HepG2 (cell line): Measurements from ENCODE around the gene CMYA5. TPM values are rescaled to one million over a fixed set of nuclear protein-coding genes. Genes with fewer than 3 reads are reported as not detected.

Experiments
- FOXK2 ChIP-seq: fragments of 450-650 bp; IDR thresholded peaks from 2 replicates; pipeline ENCODE4 v1.6.1; 2016
- HNF4A ChIP-seq: sonication (generic); formaldehyde crosslinking; IDR thresholded peaks from 2 replicates; pipeline ENCODE4 v1.4.0; 2020; ENCODE audit warnings: missing genetic modification reagents
- JDP2 ChIP-seq: sonication (generic); formaldehyde crosslinking; IDR thresholded peaks from 2 replicates; pipeline ENCODE4 v1.8.1; 2022; ENCODE audit warnings: missing genetic modification reagents, borderline replicate concordance
- NKX3-1 ChIP-seq: sonication (generic); formaldehyde crosslinking; IDR thresholded peaks from 2 replicates; pipeline ENCODE4 v1.5.0; 2020; ENCODE audit warnings: missing genetic modification reagents
- ONECUT2 ChIP-seq: sonication (generic); formaldehyde crosslinking; IDR thresholded peaks from 2 replicates; pipeline ENCODE4 v1.4.0; 2020; ENCODE audit warnings: missing genetic modification reagents
- PAX8 ChIP-seq: sonication (generic); formaldehyde crosslinking; IDR thresholded peaks from 2 replicates; pipeline ENCODE4 v1.8.0; 2022; ENCODE audit warnings: mild to moderate bottlenecking, missing genetic modification reagents, borderline replicate concordance
- SP4 ChIP-seq: sonication (generic); formaldehyde crosslinking; IDR thresholded peaks from 2 replicates; pipeline ENCODE4 v1.8.1; 2023; ENCODE audit warnings: mild to moderate bottlenecking, missing genetic modification reagents
- TARDBP ChIP-seq: sonication (generic); formaldehyde crosslinking; IDR thresholded peaks from 2 replicates; pipeline ENCODE4 v1.8.0; 2022; ENCODE audit warnings: mild to moderate bottlenecking, missing genetic modification reagents
- XRCC5 ChIP-seq: fragments of 200-400 bp; formaldehyde crosslinking; optimal IDR thresholded peaks from 2 replicates; pipeline ENCODE3; 2017; ENCODE audit warnings: mild to moderate bottlenecking, low read length
- ZEB1 ChIP-seq: IDR thresholded peaks from 2 replicates; pipeline ENCODE4 v1.6.1; 2012; ENCODE audit warnings: mild to moderate bottlenecking, low read depth, inconsistent platforms; ENCODE audit not compliant: insufficient replicate concordance
- ZFP36L1 ChIP-seq: sonication (generic); formaldehyde crosslinking; IDR thresholded peaks from 2 replicates; pipeline ENCODE4 v1.8.0; 2022; ENCODE audit warnings: mild to moderate bottlenecking, missing genetic modification reagents, moderate library complexity
- ZNF367 ChIP-seq: sonication (generic); formaldehyde crosslinking; IDR thresholded peaks from 2 replicates; pipeline ENCODE4 v1.4.0; 2020; ENCODE audit warnings: missing genetic modification reagents, borderline replicate concordance
- ZNF605 ChIP-seq: sonication (generic); formaldehyde crosslinking; IDR thresholded peaks from 2 replicates; pipeline ENCODE4 v1.8.0; 2022; ENCODE audit warnings: mild to moderate bottlenecking, missing genetic modification reagents
- polyA plus RNA-seq, 8 experiments: library from polyadenylated mRNA; depleted of rRNA in 3 of 8; stranded (reverse) in 7 of 8; unstranded in 1 of 8; fragments of >200 nt; fragmentation: Illumina TruSeq in 4 of 8; extraction: Trizol in 4 of 8; gene quantifications; 2 replicates each; pipeline versions ENCODE4 v1.2.1 to v1.2.3, GENCODE V29; 2011 to 2016; ENCODE audit warnings: low read depth in 4 of 8, missing spikeins in 1 of 8, mixed read lengths in 1 of 8; ENCODE audit not compliant: insufficient read depth in 1 of 8
- total RNA-seq, 5 experiments: library from RNA; depleted of rRNA; stranded (reverse); fragments of >200 nt; fragmentation: Illumina TruSeq; extraction: Trizol; gene quantifications; 2 replicates each; pipeline ENCODE4 v1.2.3, GENCODE V29; 2016; ENCODE audit warnings: low read depth in 1 of 5
- TF ChIP-seq, protein P1 (sequence below): sonication (generic); formaldehyde crosslinking; IDR thresholded peaks from 2 replicates; pipeline ENCODE4 v1.5.0; 2020; ENCODE audit warnings: missing genetic modification reagents
- TF ChIP-seq, protein P2 (sequence below): sonication (generic); formaldehyde crosslinking; IDR thresholded peaks from 2 replicates; pipeline ENCODE4 v1.5.1; 2020; ENCODE audit warnings: missing genetic modification reagents, mild to moderate bottlenecking, borderline replicate concordance
- TF ChIP-seq, protein P3 (sequence below): sonication (generic); formaldehyde crosslinking; conservative IDR thresholded peaks from 2 replicates; pipeline ENCODE4 v1.8.0; 2022; ENCODE audit warnings: mild to moderate bottlenecking, moderate library complexity, missing genetic modification reagents
- TF ChIP-seq, protein P4 (sequence below): sonication (generic); formaldehyde crosslinking; IDR thresholded peaks from 2 replicates; pipeline ENCODE4 v1.4.0; 2020; ENCODE audit warnings: missing genetic modification reagents
- TF ChIP-seq, protein P5 (sequence below): sonication (generic); formaldehyde crosslinking; IDR thresholded peaks from 2 replicates; pipeline ENCODE4 v1.5.0; 2020; ENCODE audit warnings: mild to moderate bottlenecking, missing genetic modification reagents
- TF ChIP-seq, protein P6 (sequence below): sonication (generic); formaldehyde crosslinking; IDR thresholded peaks from 2 replicates; pipeline ENCODE4 v1.5.1; 2020; ENCODE audit warnings: missing genetic modification reagents, mild to moderate bottlenecking, borderline replicate concordance

Gene CMYA5
- total and polyA plus RNA-seq, 2 of the 13 experiments (the other 11 are each of a cell fraction or from before 2014, with no cell fraction given) = 0.13 to 0.51 TPM

DNA sequence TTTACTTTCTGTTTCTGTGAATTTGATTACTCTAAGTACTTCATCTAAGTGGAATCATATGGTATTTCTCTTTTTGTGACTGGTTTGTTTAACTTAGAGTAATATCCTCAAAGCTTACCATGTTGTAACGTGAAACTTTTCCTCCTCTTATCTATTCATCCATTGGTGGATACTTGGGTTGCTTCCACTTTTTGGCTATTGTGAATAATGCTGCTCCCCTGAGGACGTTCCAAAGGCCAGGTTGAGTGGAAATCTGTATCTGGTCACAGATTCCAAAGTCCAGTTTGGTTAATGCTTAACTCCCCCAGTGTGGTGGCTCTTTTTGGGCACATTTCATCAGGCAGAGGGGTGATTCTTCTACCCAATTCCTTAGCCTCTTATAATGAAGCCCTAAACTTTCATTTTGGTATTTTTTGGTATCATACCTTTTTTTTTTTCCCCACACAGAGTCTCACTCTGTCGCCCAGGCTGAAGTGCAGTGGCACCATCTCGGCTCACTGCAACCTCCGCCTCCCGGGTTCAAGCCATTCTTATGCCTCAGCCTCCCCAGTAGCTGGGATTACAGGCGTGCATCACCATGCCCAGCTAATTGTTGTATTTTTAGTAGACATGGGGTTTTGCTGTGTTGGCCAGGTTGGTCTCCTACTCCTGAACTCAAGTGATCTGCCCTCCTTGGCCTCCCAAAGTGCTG is 65.4 kb downstream of the CMYA5 start (continued):
- TF ChIP-seq, protein P1, sequence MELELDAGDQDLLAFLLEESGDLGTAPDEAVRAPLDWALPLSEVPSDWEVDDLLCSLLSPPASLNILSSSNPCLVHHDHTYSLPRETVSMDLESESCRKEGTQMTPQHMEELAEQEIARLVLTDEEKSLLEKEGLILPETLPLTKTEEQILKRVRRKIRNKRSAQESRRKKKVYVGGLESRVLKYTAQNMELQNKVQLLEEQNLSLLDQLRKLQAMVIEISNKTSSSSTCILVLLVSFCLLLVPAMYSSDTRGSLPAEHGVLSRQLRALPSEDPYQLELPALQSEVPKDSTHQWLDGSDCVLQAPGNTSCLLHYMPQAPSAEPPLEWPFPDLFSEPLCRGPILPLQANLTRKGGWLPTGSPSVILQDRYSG (CRISPR knock-in tag) = no peak
- TF ChIP-seq HNF4A (peak; percentile 96), ONECUT2 (CRISPR knock-in tag) (no peak), ZNF605 (no peak), SP4 (no peak), FOXK2 (no peak), ZEB1 (no peak), XRCC5 (no peak), TARDBP (CRISPR knock-in tag) (no peak; the same call in 1 of the 2 replicates), NKX3-1 (CRISPR knock-in tag) (no peak), ZFP36L1 (no peak), JDP2 (CRISPR knock-in tag) (no peak), ZNF367 (no peak), PAX8 (CRISPR knock-in tag) (no peak)
- TF ChIP-seq, protein P2, sequence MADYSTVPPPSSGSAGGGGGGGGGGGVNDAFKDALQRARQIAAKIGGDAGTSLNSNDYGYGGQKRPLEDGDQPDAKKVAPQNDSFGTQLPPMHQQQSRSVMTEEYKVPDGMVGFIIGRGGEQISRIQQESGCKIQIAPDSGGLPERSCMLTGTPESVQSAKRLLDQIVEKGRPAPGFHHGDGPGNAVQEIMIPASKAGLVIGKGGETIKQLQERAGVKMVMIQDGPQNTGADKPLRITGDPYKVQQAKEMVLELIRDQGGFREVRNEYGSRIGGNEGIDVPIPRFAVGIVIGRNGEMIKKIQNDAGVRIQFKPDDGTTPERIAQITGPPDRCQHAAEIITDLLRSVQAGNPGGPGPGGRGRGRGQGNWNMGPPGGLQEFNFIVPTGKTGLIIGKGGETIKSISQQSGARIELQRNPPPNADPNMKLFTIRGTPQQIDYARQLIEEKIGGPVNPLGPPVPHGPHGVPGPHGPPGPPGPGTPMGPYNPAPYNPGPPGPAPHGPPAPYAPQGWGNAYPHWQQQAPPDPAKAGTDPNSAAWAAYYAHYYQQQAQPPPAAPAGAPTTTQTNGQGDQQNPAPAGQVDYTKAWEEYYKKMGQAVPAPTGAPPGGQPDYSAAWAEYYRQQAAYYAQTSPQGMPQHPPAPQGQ (CRISPR knock-in tag) = no peak
- TF ChIP-seq, protein P3, sequence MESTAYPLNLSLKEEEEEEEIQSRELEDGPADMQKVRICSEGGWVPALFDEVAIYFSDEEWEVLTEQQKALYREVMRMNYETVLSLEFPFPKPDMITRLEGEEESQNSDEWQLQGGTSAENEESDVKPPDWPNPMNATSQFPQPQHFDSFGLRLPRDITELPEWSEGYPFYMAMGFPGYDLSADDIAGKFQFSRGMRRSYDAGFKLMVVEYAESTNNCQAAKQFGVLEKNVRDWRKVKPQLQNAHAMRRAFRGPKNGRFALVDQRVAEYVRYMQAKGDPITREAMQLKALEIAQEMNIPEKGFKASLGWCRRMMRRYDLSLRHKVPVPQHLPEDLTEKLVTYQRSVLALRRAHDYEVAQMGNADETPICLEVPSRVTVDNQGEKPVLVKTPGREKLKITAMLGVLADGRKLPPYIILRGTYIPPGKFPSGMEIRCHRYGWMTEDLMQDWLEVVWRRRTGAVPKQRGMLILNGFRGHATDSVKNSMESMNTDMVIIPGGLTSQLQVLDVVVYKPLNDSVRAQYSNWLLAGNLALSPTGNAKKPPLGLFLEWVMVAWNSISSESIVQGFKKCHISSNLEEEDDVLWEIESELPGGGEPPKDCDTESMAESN (CRISPR knock-in tag) = no peak
- TF ChIP-seq, protein P4, sequence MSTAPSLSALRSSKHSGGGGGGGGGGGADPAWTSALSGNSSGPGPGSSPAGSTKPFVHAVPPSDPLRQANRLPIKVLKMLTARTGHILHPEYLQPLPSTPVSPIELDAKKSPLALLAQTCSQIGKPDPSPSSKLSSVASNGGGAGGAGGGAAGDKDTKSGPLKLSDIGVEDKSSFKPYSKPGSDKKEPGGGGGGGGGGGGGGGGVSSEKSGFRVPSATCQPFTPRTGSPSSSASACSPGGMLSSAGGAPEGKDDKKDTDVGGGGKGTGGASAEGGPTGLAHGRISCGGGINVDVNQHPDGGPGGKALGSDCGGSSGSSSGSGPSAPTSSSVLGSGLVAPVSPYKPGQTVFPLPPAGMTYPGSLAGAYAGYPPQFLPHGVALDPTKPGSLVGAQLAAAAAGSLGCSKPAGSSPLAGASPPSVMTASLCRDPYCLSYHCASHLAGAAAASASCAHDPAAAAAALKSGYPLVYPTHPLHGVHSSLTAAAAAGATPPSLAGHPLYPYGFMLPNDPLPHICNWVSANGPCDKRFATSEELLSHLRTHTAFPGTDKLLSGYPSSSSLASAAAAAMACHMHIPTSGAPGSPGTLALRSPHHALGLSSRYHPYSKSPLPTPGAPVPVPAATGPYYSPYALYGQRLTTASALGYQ (CRISPR knock-in tag) = no peak
- TF ChIP-seq, protein P5, sequence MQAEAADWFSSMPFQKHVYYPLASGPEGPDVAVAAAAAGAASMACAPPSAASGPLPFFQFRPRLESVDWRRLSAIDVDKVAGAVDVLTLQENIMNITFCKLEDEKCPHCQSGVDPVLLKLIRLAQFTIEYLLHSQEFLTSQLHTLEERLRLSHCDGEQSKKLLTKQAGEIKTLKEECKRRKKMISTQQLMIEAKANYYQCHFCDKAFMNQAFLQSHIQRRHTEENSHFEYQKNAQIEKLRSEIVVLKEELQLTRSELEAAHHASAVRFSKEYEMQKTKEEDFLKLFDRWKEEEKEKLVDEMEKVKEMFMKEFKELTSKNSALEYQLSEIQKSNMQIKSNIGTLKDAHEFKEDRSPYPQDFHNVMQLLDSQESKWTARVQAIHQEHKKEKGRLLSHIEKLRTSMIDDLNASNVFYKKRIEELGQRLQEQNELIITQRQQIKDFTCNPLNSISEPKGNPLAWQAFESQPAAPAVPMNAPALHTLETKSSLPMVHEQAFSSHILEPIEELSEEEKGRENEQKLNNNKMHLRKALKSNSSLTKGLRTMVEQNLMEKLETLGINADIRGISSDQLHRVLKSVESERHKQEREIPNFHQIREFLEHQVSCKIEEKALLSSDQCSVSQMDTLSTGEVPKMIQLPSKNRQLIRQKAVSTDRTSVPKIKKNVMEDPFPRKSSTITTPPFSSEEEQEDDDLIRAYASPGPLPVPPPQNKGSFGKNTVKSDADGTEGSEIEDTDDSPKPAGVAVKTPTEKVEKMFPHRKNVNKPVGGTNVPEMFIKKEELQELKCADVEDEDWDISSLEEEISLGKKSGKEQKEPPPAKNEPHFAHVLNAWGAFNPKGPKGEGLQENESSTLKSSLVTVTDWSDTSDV = no peak
- TF ChIP-seq, protein P6, sequence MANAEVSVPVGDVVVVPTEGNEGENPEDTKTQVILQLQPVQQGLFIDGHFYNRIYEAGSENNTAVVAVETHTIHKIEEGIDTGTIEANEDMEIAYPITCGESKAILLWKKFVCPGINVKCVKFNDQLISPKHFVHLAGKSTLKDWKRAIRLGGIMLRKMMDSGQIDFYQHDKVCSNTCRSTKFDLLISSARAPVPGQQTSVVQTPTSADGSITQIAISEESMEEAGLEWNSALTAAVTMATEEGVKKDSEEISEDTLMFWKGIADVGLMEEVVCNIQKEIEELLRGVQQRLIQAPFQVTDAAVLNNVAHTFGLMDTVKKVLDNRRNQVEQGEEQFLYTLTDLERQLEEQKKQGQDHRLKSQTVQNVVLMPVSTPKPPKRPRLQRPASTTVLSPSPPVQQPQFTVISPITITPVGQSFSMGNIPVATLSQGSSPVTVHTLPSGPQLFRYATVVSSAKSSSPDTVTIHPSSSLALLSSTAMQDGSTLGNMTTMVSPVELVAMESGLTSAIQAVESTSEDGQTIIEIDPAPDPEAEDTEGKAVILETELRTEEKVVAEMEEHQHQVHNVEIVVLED (CRISPR knock-in tag) = no peak
